Endodermal cell (in vitro differentiated cells): Measurements from ENCODE around the gene ING5. TPM values are rescaled to one million over a fixed set of nuclear protein-coding genes. Genes with fewer than 3 reads are reported as not detected.

Source experiments
- DNase-seq: peaks from one replicate; pipeline ENCODE4 v3.0.0-alpha.2; 2017
- H3K27ac ChIP-seq: 2 replicates; pipeline ENCODE4 v1.5.1; 2013; ENCODE audit warnings: mild to moderate bottlenecking, low read depth, low read length, moderate library complexity
- H3K27me3 ChIP-seq: 2 replicates; pipeline ENCODE4 v1.6.1; 2013; ENCODE audit warnings: mild to moderate bottlenecking, low read length, moderate library complexity; ENCODE audit not compliant: insufficient read depth, control insufficient read depth, poor library complexity, severe bottlenecking
- H3K36me3 ChIP-seq: 2 replicates; pipeline ENCODE4 v1.7.0; 2013; ENCODE audit warnings: mild to moderate bottlenecking, low read length, moderate library complexity; ENCODE audit not compliant: control insufficient read depth, insufficient read depth
- H3K4me1 ChIP-seq: one replicate; pipeline ENCODE4 v1.7.0; 2013; ENCODE audit warnings: low read length; ENCODE audit not compliant: control insufficient read depth, insufficient read depth
- H3K4me3 ChIP-seq: 2 replicates; pipeline ENCODE4 v1.5.1; 2013; ENCODE audit warnings: mild to moderate bottlenecking, low read length, moderate library complexity
- H3K9ac ChIP-seq: 2 replicates; pipeline ENCODE4 v1.6.1; 2013; ENCODE audit warnings: mild to moderate bottlenecking, low read length, moderate library complexity; ENCODE audit not compliant: poor library complexity, severe bottlenecking; ENCODE audit errors: extremely low read depth
- H3K9me3 ChIP-seq: 2 replicates; pipeline ENCODE4 v1.6.1; 2013; ENCODE audit warnings: mild to moderate bottlenecking, low read length, moderate library complexity; ENCODE audit not compliant: control insufficient read depth
- H3K27ac Mint-ChIP-seq: 2 replicates; pipeline ENCODE4 v1.8.0; 2020; ENCODE audit warnings: mixed read lengths
- H3K27me3 Mint-ChIP-seq: 2 replicates; pipeline ENCODE4 v1.8.0; 2021; ENCODE audit warnings: mild to moderate bottlenecking, mixed read lengths; ENCODE audit not compliant: insufficient read depth
- H3K36me3 Mint-ChIP-seq: 2 replicates; pipeline ENCODE4 v1.8.0; 2020; ENCODE audit warnings: low read depth, mixed read lengths
- H3K4me1 Mint-ChIP-seq: 2 replicates; pipeline ENCODE4 v1.8.0; 2020; ENCODE audit warnings: mixed read lengths
- H3K4me3 Mint-ChIP-seq: 2 replicates; pipeline ENCODE4 v1.8.0; 2020; ENCODE audit warnings: mild to moderate bottlenecking, moderate library complexity, mixed read lengths
- H3K9me3 Mint-ChIP-seq: 2 replicates; pipeline ENCODE4 v1.8.0; 2020; ENCODE audit warnings: mild to moderate bottlenecking, mixed read lengths
- CTCF ChIP-seq: fragments of 200-600 bp; sonication (generic); conservative IDR thresholded peaks from 2 replicates; pipeline ENCODE4 v1.5.0; 2021; ENCODE audit warnings: antibody characterized with exemption, mild to moderate bottlenecking
- WGBS, 2 experiments: methylation state at CpG; one replicate each; pipeline versions ENCODE4 v1.1.5 to v1.1.7; 2013; ENCODE audit warnings: missing lambda C conversion rate in 2 of 2, mixed read lengths in 1 of 2; ENCODE audit not compliant: insufficient coverage in 1 of 2, insufficient read length in 1 of 2; 5-methylcytosine and 5-hydroxymethylcytosine counted together
- total RNA-seq, 2 donors: library from RNA; stranded (reverse); fragmentation: NEBNext Ultra II Directional in 1 of 2; extraction: Animal tissue kit (Norgen Biotek cat#: 25700) in 1 of 2; gene quantifications; 2 replicates in 1 of 2; 3 replicates in 1 of 2; pipeline ENCODE4 v1.2.1, GENCODE V29; 2021

ING5 gene
- total RNA-seq, 2 donors from 2014 or later, result 44.9 to 53.1 TPM

GRCh38 chr2:241777170-241777685 lies 75.4 kb downstream of the ING5 start:
- Histone ChIP-seq H3K4me1 (no peaks in the 10 kb centered on the region), H3K36me3 (no peaks in the 10 kb centered on the region), H3K4me3 (no peak overlapping the region), H3K27me3 (no peaks in the 10 kb centered on the region), H3K9ac (no peak overlapping the region), H3K27ac (no peak overlapping the region), H3K9me3 (peaks cover 25% of the 10 kb centered on the region)
- 86 to 94% methylated on average over 11 to 22 of the region's 22 CpGs for WGBS, 2 experiments
- Mint-ChIP-seq H3K27me3 (no peaks in the 10 kb centered on the region), H3K4me1 (peaks cover 10% of the 10 kb centered on the region), H3K36me3 (no peaks in the 10 kb centered on the region), H3K4me3 (no peak overlapping the region), H3K9me3 (peaks cover 28% of the 10 kb centered on the region), H3K27ac (no peak overlapping the region)
- no peak for TF ChIP-seq CTCF
- peak; percentile 43 for DNase-seq

DNA sequence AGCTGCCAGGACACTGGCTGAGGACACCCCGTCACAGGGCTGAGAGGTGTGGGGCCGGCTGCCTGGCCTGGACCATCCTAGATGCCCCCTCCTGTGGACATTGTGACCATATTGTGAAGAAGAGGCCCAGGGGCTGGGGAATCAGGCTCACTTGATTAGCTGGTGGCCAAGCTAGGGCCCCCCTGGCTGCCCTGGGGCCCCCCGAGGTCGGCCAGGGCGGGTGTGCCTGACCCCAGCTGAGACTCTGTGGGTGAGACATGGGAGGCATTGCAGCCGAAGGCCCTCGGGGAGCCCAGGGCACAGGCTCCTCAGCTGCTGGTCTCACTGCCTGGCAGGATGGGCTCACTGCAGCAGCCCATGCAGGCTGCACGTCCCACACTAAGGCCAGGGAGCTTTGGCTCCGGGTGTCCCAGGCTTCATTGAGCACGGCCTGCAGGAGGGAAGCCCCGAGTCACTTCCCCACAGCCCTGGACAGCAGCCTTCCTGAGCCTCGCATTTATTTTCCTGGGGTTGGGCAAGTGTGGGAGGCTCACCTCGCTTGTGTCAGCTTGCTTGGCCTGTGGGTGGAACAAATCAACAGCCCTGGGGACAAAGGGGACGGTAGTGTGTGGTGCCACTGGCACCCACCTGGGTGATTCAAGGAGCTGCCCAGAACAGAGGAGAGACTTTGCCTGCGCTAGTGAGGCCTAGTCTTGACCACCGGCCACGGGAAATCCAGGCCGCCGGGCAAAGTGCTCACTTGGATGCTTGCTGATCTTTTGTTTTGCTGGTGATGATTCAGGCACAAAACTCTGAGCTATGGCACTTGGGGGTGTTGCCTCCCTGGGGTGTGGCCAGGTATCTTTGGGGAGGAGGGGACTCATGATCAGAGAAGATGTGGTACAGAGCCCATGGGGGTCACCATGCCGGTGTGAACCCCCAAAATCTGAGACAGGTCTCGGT lies 76.1 kb downstream of the ING5 start:
- Mint-ChIP-seq H3K4me1 (peaks cover 10% of the 10 kb centered on the region), H3K27ac (no peak overlapping the region)

More for the DNA sequence above, 76.1 kb downstream of the ING5 start:
- 82 to 89% methylated on average over 17 to 21 of the region's 21 CpGs for WGBS, 2 experiments
- peaks cover 33% of the 10 kb centered on the region for H3K9me3 ChIP-seq
- H3K36me3 ChIP-seq, result no peaks in the 10 kb centered on the region
- H3K27ac ChIP-seq, result no peak overlapping the region
- Mint-ChIP-seq H3K36me3 (no peaks in the 10 kb centered on the region), H3K9me3 (peaks cover 36% of the 10 kb centered on the region), H3K27me3 (no peaks in the 10 kb centered on the region), H3K4me3 (no peak overlapping the region)
- no peak for TF ChIP-seq CTCF
- H3K4me1 ChIP-seq, result no peaks in the 10 kb centered on the region
- DNase-seq, result peak; percentile 45
- no peak overlapping the region for H3K4me3 ChIP-seq
- H3K9ac ChIP-seq, result no peak overlapping the region
- no peaks in the 10 kb centered on the region for H3K27me3 ChIP-seq

Other genes starting within 250 kb of the ING5 start
- 100 to 1,000 TPM; 226 to 252 TPM for gene STK25, start 193.5 kb upstream of the ING5 start, total RNA-seq
- gene BOK, start 143.3 kb upstream of the ING5 start, total RNA-seq, result 10 to 100 TPM; 23.4 to 24.5 TPM
- gene THAP4, start 64.9 kb upstream of the ING5 start, total RNA-seq, result 10 to 100 TPM; 54.6 to 66.1 TPM
- gene ATG4B, start 64.3 kb upstream of the ING5 start, total RNA-seq, result 100 to 1,000 TPM; 126 to 166 TPM
- 10 to 100 TPM; 60.9 to 62.4 TPM for gene DTYMK, start 15.2 kb upstream of the ING5 start, total RNA-seq
- 10 to 100 TPM; 25.1 to 34.8 TPM for gene D2HGDH, start 32.6 kb downstream of the ING5 start, total RNA-seq
- under 1 TPM; 0.57 to 0.91 TPM for gene GAL3ST2, start 74.8 kb downstream of the ING5 start, total RNA-seq
- gene NEU4, start 107.2 kb downstream of the ING5 start, total RNA-seq, result 1 to 10 TPM; 1.2 TPM
- under 1 TPM in 1 of 2 donors, not detected in 1; 0.20 TPM for gene PDCD1, start 156.9 kb downstream of the ING5 start, total RNA-seq
- gene RTP5, start 167.7 kb downstream of the ING5 start, total RNA-seq, result not detected